ENCODE data around the gene SLCO3A1. TPM values are rescaled to one million over a fixed set of nuclear protein-coding genes. Genes with fewer than 3 reads are reported as not detected.

SLCO3A1 gene
- total RNA-seq, 1 donor from 2014 or later = 56.8 TPM

- Histone ChIP-seq H3K36me3 (no peaks in the 10 kb centered on the region), H3K9me3 (replicated peaks) (peaks cover 8% of the 10 kb centered on the region), H3K27me3 (ENCODE audit: low read depth) (no peaks in the 10 kb centered on the region), H3K4me1 (peaks cover 55% of the 10 kb centered on the region), H3K4me3 (no peak overlapping the region), H3K27ac (replicated peaks) (no peak overlapping the region)
- DNase-seq = no peak
- no peak for TF ChIP-seq CTCF (IDR thresholded peaks at IDR 0.05; ENCODE audit: borderline replicate concordance)
- intact Hi-C loops (cut with micrococcal nuclease) = no loop called here
Observed at GRCh38 chr15:91936182-91936775, 82.8 kb downstream of the SLCO3A1 start.

- DNase-seq = no peak
- TF ChIP-seq CTCF (IDR thresholded peaks at IDR 0.05; ENCODE audit: borderline replicate concordance) = no peak
- peaks cover 8% of the 10 kb centered on the region for H3K9me3 ChIP-seq (replicated peaks)
- H3K4me1 ChIP-seq = peaks cover 60% of the 10 kb centered on the region
- H3K27me3 ChIP-seq (ENCODE audit: low read depth) = no peaks in the 10 kb centered on the region
- intact Hi-C loops (cut with micrococcal nuclease) = no loop called here
- H3K4me3 ChIP-seq = no peak overlapping the region
- no peak overlapping the region for H3K27ac ChIP-seq (replicated peaks)
- no peaks in the 10 kb centered on the region for H3K36me3 ChIP-seq
Observed at GRCh38 chr15:91936927-91937326, 83.4 kb downstream of the SLCO3A1 start.

GRCh38 chr15:91938136-91938535 is 84.6 kb downstream of the SLCO3A1 start:
- H3K27ac ChIP-seq (replicated peaks) = no peak overlapping the region
- H3K4me3 ChIP-seq = no peak overlapping the region
- peaks cover 72% of the 10 kb centered on the region for H3K4me1 ChIP-seq
- no peaks in the 10 kb centered on the region for H3K36me3 ChIP-seq
- no peak for TF ChIP-seq CTCF (IDR thresholded peaks at IDR 0.05; ENCODE audit: borderline replicate concordance)
- H3K9me3 ChIP-seq (replicated peaks) = peaks cover 8% of the 10 kb centered on the region
- no peak for DNase-seq
- intact Hi-C loops (cut with micrococcal nuclease) = no loop called here
- H3K27me3 ChIP-seq (ENCODE audit: low read depth) = no peaks in the 10 kb centered on the region

GRCh38 chr15:91939403-91939831 is 85.9 kb downstream of the SLCO3A1 start:
- H3K4me1 ChIP-seq = peaks cover 85% of the 10 kb centered on the region
- H3K27ac ChIP-seq (replicated peaks) = peak overlapping the region; percentile 84
- H3K27me3 ChIP-seq (ENCODE audit: low read depth) = no peaks in the 10 kb centered on the region
- no peak overlapping the region for H3K4me3 ChIP-seq
- intact Hi-C loops (cut with micrococcal nuclease) = no loop called here
- DNase-seq = peak; percentile 69
- no peaks in the 10 kb centered on the region for H3K36me3 ChIP-seq
- no peak for TF ChIP-seq CTCF (IDR thresholded peaks at IDR 0.05; ENCODE audit: borderline replicate concordance)
- H3K9me3 ChIP-seq (replicated peaks) = peaks cover 1% of the 10 kb centered on the region

GRCh38 chr15:91940496-91941381 is 87.2 kb downstream of the SLCO3A1 start:
- no peaks in the 10 kb centered on the region for H3K9me3 ChIP-seq (replicated peaks)
- H3K4me1 ChIP-seq = peaks cover 96% of the 10 kb centered on the region
- H3K4me3 ChIP-seq = no peak overlapping the region
- H3K36me3 ChIP-seq = no peaks in the 10 kb centered on the region
- intact Hi-C loops (cut with micrococcal nuclease) = loop anchor here (10.0 kb wide), 1 partner anchor 236 kb away; no protein-coding TSS in a partner anchor
- DNase-seq = no peak
- no peaks in the 10 kb centered on the region for H3K27me3 ChIP-seq (ENCODE audit: low read depth)
- H3K27ac ChIP-seq (replicated peaks) = peak overlapping the region; percentile 84
- TF ChIP-seq CTCF (IDR thresholded peaks at IDR 0.05; ENCODE audit: borderline replicate concordance) = no peak
